Esophagus muscularis mucosa (tissue), 4 donors: ENCODE results near the gene SLAMF7. TPM values are rescaled to one million over a fixed set of nuclear protein-coding genes. Genes with fewer than 3 reads are reported as not detected.
"Not testable (repeated sequence)": the region's sequence is repeated elsewhere in the genome, so short reads cannot be mapped to it uniquely, and the experiment has no call there.

Experiments
- DNase-seq: peaks from one replicate; pipeline ENCODE4 v3.0.0-alpha.2; 2017; ENCODE audit errors: extremely low spot score
- H3K27ac ChIP-seq, 4 donors: fragments of 200-600 bp; sonication (generic); replicated peaks in 1 of 4; 1 replicate in 3 of 4; 2 replicates in 1 of 4; pipeline ENCODE4 v1.5.1; 2016 to 2019; ENCODE audit warnings: mild to moderate bottlenecking in 1 of 4
- H3K27me3 ChIP-seq, 4 donors: fragments of 200-600 bp; sonication (generic); one replicate each; pipeline versions ENCODE4 v1.5.1 to v1.6.0; 2016 to 2019
- H3K36me3 ChIP-seq, 4 donors: fragments of 200-600 bp; sonication (generic); one replicate each; pipeline ENCODE4 v1.5.1; 2016 to 2019
- H3K4me1 ChIP-seq, 4 donors: fragments of 200-600 bp; sonication (generic); one replicate each; pipeline ENCODE4 v1.5.1; 2016 to 2019
- H3K4me3 ChIP-seq, 4 donors: fragments of 200-600 bp; sonication (generic); 1 replicate in 2 of 4; 2 replicates in 2 of 4; pipeline ENCODE4 v1.5.1; 2016 to 2019; ENCODE audit warnings: mild to moderate bottlenecking in 4 of 4, moderate library complexity in 1 of 4
- H3K9me3 ChIP-seq, 4 donors: fragments of 200-600 bp; sonication (generic); 1 replicate in 3 of 4; 2 replicates in 1 of 4; pipeline ENCODE4 v1.5.1; 2016 to 2019
- CTCF ChIP-seq, 3 experiments: fragments of 200-600 bp in 2 of 3; fragments of 450-650 bp in 1 of 3; sonication (generic) in 2 of 3; IDR thresholded peaks; one replicate each; pipeline ENCODE4 v1.5.1; 2017 to 2019; ENCODE audit warnings: antibody characterized with exemption in 3 of 3, mild to moderate bottlenecking in 2 of 3, moderate library complexity in 1 of 3
- EP300 ChIP-seq: sonication (generic); formaldehyde crosslinking; IDR thresholded peaks from one replicate; pipeline ENCODE4 v1.6.1; 2017; ENCODE audit warnings: antibody characterized with exemption
- POLR2A ChIP-seq: fragments of 450-650 bp; IDR thresholded peaks from one replicate; pipeline ENCODE4 v1.6.1; 2017; ENCODE audit warnings: antibody characterized with exemption, moderate library complexity, mild to moderate bottlenecking, low read depth
- POLR2AphosphoS5 ChIP-seq, 2 donors: sonication (generic); formaldehyde crosslinking; IDR thresholded peaks; one replicate each; pipeline ENCODE4 v1.6.1; 2017; ENCODE audit warnings: antibody characterized with exemption in 2 of 2
- WGBS: methylation state at CpG from one replicate; pipeline ENCODE4 v1.1.5; 2018; 5-methylcytosine and 5-hydroxymethylcytosine counted together
- intact Hi-C: fragments of 100-400 bp; cut with DNase I; formaldehyde crosslinking; loops from one replicate; pipeline ENCODE4 v1.15.1; 2023
- total RNA-seq, 4 donors: library from RNA; depleted of rRNA; stranded (reverse); fragments of >200 nt; gene quantifications; one replicate each; pipeline versions ENCODE4 v1.1.0 to v1.2.1, GENCODE V29; 2016

The SLAMF7 gene
- total RNA-seq, 4 donors from 2014 or later, result 0.06 to 1.3 (median 0.47) TPM

DNA sequence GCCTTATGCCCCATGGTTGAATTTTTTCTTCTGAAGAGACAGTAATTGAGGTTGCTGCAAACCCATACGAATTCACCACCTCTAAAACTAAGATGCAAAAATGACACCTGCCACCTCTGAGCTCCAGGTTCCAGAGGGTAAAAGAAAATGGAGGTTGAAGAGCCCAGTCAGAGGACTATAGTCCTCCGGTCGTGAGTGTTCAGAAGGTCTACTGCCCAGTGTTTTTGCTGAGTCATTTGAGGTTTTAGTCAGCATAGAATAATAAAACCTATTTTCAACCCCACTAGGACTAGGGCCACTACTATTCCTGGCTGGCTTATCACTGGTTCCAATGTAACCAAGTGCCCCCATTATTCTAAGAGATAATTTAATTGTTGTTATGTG is 12.9 kb upstream of the SLAMF7 start:
- Histone ChIP-seq H3K9me3 (no peaks in the 10 kb centered on the region), H3K27me3 (no peaks in the 10 kb centered on the region), H3K4me1 (peaks cover 0 to 5% (median 0%) of the 10 kb centered on the region in 4 donors), H3K36me3 (no peaks in the 10 kb centered on the region), H3K4me3 (no peak overlapping the region), H3K27ac (no peak overlapping the region)
- TF ChIP-seq POLR2AphosphoS5 (IDR thresholded peaks at IDR 0.05) (no peak), EP300 (no peak), CTCF (IDR thresholded peaks at IDR 0.05) (no peak), POLR2A (no peak)
- 41% methylated on average over 3 of the region's 3 CpGs for WGBS
- intact Hi-C loops, result loop anchor here (5.0 kb wide), 1 partner anchor 371 kb away; the partner anchor contains the start of gene KLHDC9
- DNase-seq, result no peak

- no peaks in the 10 kb centered on the region for H3K36me3 ChIP-seq
- peak; percentile 47 to 68 (median 49) for TF ChIP-seq CTCF (IDR thresholded peaks at IDR 0.05)
- TF ChIP-seq POLR2AphosphoS5 (IDR thresholded peaks at IDR 0.05), result no peak
- TF ChIP-seq EP300, result no peak
- no peak for TF ChIP-seq POLR2A
- DNase-seq, result no peak
- peaks cover 0 to 5% (median 0%) of the 10 kb centered on the region in 4 donors for H3K4me1 ChIP-seq
- WGBS, result 14% methylated on average over 8 of the region's 8 CpGs
- intact Hi-C loops, result loop anchor here (5.0 kb wide), 1 partner anchor 371 kb away; the partner anchor contains the start of gene KLHDC9
- no peak overlapping the region for H3K27ac ChIP-seq
- H3K9me3 ChIP-seq, result no peaks in the 10 kb centered on the region
- H3K4me3 ChIP-seq, result no peak overlapping the region
- H3K27me3 ChIP-seq, result no peaks in the 10 kb centered on the region
Observed at GRCh38 chr1:160726498-160727315, 12.3 kb upstream of the SLAMF7 start.

DNA sequence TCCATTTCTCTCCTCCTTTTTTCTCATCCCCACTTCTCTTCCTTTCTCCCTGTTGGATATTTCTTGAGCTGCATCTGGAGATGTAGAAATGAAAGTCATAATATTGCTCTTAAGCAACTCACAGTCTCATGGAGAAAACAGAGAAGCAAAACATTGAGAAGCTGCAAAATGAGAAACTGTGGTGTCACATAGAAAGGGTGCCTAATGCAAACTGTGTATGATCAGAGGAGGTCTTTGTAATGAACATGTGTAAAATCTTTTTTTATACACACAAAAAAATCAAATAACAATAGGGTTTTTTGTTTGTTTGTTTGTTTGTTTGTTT is 11.8 kb upstream of the SLAMF7 start:
- H3K4me3 ChIP-seq, result no peak overlapping the region
- no peak overlapping the region for H3K27ac ChIP-seq
- no peaks in the 10 kb centered on the region for H3K9me3 ChIP-seq
- no peaks in the 10 kb centered on the region for H3K27me3 ChIP-seq
- intact Hi-C loops, result loop anchor here (5.0 kb wide), 1 partner anchor 370 kb away; the partner anchor contains the start of gene KLHDC9
- peaks cover 0 to 5% (median 0%) of the 10 kb centered on the region in 4 donors for H3K4me1 ChIP-seq
- H3K36me3 ChIP-seq, result no peaks in the 10 kb centered on the region
- TF ChIP-seq EP300 (no peak), CTCF (IDR thresholded peaks at IDR 0.05) (no peak)
- no peak for DNase-seq

- H3K27me3 ChIP-seq, H3K4me1 ChIP-seq, intact Hi-C loops, H3K4me3 ChIP-seq, H3K36me3 ChIP-seq, DNase-seq, H3K27ac ChIP-seq, H3K9me3 ChIP-seq: not testable (repeated sequence)
- 77% methylated on average over 2 of the region's 2 CpGs for WGBS
Observed at GRCh38 chr1:160731564-160731963, 7.5 kb upstream of the SLAMF7 start.

GRCh38 chr1:160731990-160732389 is 7.1 kb upstream of the SLAMF7 start:
- TF ChIP-seq CTCF (IDR thresholded peaks at IDR 0.05), result no peak
- no peak for TF ChIP-seq POLR2A
- no peak for TF ChIP-seq POLR2AphosphoS5 (IDR thresholded peaks at IDR 0.05)
- no peak for TF ChIP-seq EP300
- Histone ChIP-seq H3K4me3 (no peak overlapping the region), H3K4me1 (no peaks in the 10 kb centered on the region), H3K9me3 (peaks cover 0 to 2% (median under 1%) of the 10 kb centered on the region in 4 donors), H3K36me3 (no peaks in the 10 kb centered on the region), H3K27me3 (no peaks in the 10 kb centered on the region), H3K27ac (no peak overlapping the region)
- 96% methylated on average over 1 of the region's 1 CpG for WGBS
- intact Hi-C loops, result no loop called here
- DNase-seq, result no peak
